Panc1 (cell line): ENCODE results near the gene NDUFAF5. TPM values are rescaled to one million over a fixed set of nuclear protein-coding genes. Genes with fewer than 3 reads are reported as not detected.

Experiments used
- ATAC-seq: fragments of 200-7000 bp; cut with Tn5 transposase; 2 replicates; pipeline ENCODE4 v1.9.1; 2020; ENCODE audit warnings: mild to moderate bottlenecking, moderate library complexity
- BruUV-seq: library from RNA; stranded (reverse); fragments of 400-500 nt; replicated peaks from 2 replicates; lab custom pipeline; 2021; lab: Mats Ljungman, UMichigan
- CTCF ChIA-PET: fragments of 300-600 bp; sonication (Branson Sonifier 250); formaldehyde crosslinking; loops from one replicate; lab custom pipeline; 2022; ENCODE audit warnings: antibody characterized with exemption; lab: Charles Lee
- POLR2A ChIA-PET: fragments of 300-600 bp; sonication (Branson Sonifier 250); formaldehyde crosslinking; loops from one replicate; lab custom pipeline; 2022; ENCODE audit warnings: antibody characterized with exemption; lab: Charles Lee
- DNase-seq: peaks from one replicate; pipeline ENCODE4 v3.0.0-alpha.2; 2010; ENCODE audit warnings: low read depth, low spot score
- H3K27ac ChIP-seq: 2 replicates; pipeline ENCODE4 v1.5.1; 2011; ENCODE audit warnings: mild to moderate bottlenecking, low read length, inconsistent platforms
- H3K27me3 ChIP-seq: fragments of 200-500 bp; sonication (Bioruptor generic); 2 replicates; pipeline ENCODE4 v1.6.0; 2014; ENCODE audit warnings: low read length, inconsistent platforms; ENCODE audit not compliant: control insufficient read depth, insufficient read depth
- H3K36me3 ChIP-seq: fragments of 200-500 bp; sonication (Bioruptor generic); 2 replicates; pipeline ENCODE4 v1.5.1; 2014; ENCODE audit warnings: inconsistent platforms, mild to moderate bottlenecking, low read length, moderate library complexity; ENCODE audit not compliant: control insufficient read depth, insufficient read depth
- H3K4me1 ChIP-seq: 2 replicates; pipeline ENCODE4 v1.5.1; 2011; ENCODE audit warnings: inconsistent platforms, mild to moderate bottlenecking, low read length, moderate library complexity; ENCODE audit not compliant: control insufficient read depth, insufficient read depth
- H3K4me3 ChIP-seq, 2 experiments: 2 replicates each; pipeline ENCODE4 v1.5.1; 2011 to 2012; ENCODE audit warnings: low read depth in 2 of 2, low read length in 2 of 2, mild to moderate bottlenecking in 2 of 2, inconsistent platforms in 1 of 2, moderate library complexity in 1 of 2
- H3K9me3 ChIP-seq: fragments of 200-500 bp; sonication (Bioruptor generic); 2 replicates; pipeline ENCODE4 v1.5.1; 2014; ENCODE audit warnings: low read depth, mild to moderate bottlenecking, inconsistent platforms, low read length, moderate library complexity; ENCODE audit not compliant: control insufficient read depth, insufficient read depth
- POLR2AphosphoS5 ChIP-seq: IDR thresholded peaks from 2 replicates; pipeline ENCODE4 v1.6.1; 2012; ENCODE audit warnings: mild to moderate bottlenecking, low read depth, low read length, moderate library complexity
- SIN3A ChIP-seq: IDR thresholded peaks from 2 replicates; pipeline ENCODE4 v1.6.1; 2012; ENCODE audit warnings: low read depth, mild to moderate bottlenecking, low read length, moderate library complexity, borderline replicate concordance; ENCODE audit not compliant: insufficient read depth
- TCF7L2 ChIP-seq: IDR thresholded peaks from 2 replicates; pipeline ENCODE4 v1.6.1; 2011; ENCODE audit warnings: mild to moderate bottlenecking, low read depth, low read length, inconsistent platforms
- in situ Hi-C: cut with HindIII; loops from 2 replicates; pipeline ENCODE4 v1.10.0; 2016; ENCODE audit warnings: low sequenced_read_pairs, low pct_unique_long_range_greater_than_20kb
- intact Hi-C: fragments of 100-400 bp; cut with micrococcal nuclease; formaldehyde crosslinking; loops from one replicate; pipeline ENCODE4 v1.10.0; 2022; ENCODE audit not compliant: unreplicated experiment
- total RNA-seq: library from RNA; stranded (reverse); gene quantifications from one replicate; pipeline ENCODE4 v1.2.1, GENCODE V29; 2021; ENCODE audit not compliant: unreplicated experiment
- TF ChIP-seq, protein P1 (sequence below), 2 experiments: IDR thresholded peaks; 2 replicates each; pipeline ENCODE4 v1.6.1; 2011 to 2012; ENCODE audit warnings: low read depth in 2 of 2, control low read depth in 1 of 2, low read length in 1 of 2, mild to moderate bottlenecking in 1 of 2, moderate library complexity in 1 of 2; ENCODE audit not compliant: insufficient read depth in 1 of 2
- TF ChIP-seq, protein P2 (sequence below): fragments of 450-650 bp; IDR thresholded peaks from 2 replicates; pipeline ENCODE4 v1.5.1; 2017; ENCODE audit warnings: mild to moderate bottlenecking

The NDUFAF5 gene
- total RNA-seq, 1 experiment from 2014 or later = 23.0 TPM

- Histone ChIP-seq H3K36me3 (no peaks in the 10 kb centered on the region), H3K9me3 (no peaks in the 10 kb centered on the region), H3K27ac (no peak overlapping the region), H3K4me3 (no peak overlapping the region), H3K27me3 (peaks cover 5% of the 10 kb centered on the region; the same call in 1 of the 2 replicates), H3K4me1 (no peaks in the 10 kb centered on the region)
- DNase-seq = no peak
- in situ Hi-C loops (no loop called here), intact Hi-C loops (no loop called here)
- CTCF ChIA-PET = no interaction called here
- BruUV-seq = no TSS peak
- TF ChIP-seq, protein P1, sequence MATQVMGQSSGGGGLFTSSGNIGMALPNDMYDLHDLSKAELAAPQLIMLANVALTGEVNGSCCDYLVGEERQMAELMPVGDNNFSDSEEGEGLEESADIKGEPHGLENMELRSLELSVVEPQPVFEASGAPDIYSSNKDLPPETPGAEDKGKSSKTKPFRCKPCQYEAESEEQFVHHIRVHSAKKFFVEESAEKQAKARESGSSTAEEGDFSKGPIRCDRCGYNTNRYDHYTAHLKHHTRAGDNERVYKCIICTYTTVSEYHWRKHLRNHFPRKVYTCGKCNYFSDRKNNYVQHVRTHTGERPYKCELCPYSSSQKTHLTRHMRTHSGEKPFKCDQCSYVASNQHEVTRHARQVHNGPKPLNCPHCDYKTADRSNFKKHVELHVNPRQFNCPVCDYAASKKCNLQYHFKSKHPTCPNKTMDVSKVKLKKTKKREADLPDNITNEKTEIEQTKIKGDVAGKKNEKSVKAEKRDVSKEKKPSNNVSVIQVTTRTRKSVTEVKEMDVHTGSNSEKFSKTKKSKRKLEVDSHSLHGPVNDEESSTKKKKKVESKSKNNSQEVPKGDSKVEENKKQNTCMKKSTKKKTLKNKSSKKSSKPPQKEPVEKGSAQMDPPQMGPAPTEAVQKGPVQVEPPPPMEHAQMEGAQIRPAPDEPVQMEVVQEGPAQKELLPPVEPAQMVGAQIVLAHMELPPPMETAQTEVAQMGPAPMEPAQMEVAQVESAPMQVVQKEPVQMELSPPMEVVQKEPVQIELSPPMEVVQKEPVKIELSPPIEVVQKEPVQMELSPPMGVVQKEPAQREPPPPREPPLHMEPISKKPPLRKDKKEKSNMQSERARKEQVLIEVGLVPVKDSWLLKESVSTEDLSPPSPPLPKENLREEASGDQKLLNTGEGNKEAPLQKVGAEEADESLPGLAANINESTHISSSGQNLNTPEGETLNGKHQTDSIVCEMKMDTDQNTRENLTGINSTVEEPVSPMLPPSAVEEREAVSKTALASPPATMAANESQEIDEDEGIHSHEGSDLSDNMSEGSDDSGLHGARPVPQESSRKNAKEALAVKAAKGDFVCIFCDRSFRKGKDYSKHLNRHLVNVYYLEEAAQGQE (IDR thresholded peaks at IDR 0.05; ENCODE audit: insufficient read depth in 1 of 2, low read depth in 2 of 2, low read length in 1 of 2) = no peak
- no peak for TF ChIP-seq TCF7L2
- TF ChIP-seq POLR2AphosphoS5 = no peak
- TF ChIP-seq SIN3A = no peak
- TF ChIP-seq, protein P2, sequence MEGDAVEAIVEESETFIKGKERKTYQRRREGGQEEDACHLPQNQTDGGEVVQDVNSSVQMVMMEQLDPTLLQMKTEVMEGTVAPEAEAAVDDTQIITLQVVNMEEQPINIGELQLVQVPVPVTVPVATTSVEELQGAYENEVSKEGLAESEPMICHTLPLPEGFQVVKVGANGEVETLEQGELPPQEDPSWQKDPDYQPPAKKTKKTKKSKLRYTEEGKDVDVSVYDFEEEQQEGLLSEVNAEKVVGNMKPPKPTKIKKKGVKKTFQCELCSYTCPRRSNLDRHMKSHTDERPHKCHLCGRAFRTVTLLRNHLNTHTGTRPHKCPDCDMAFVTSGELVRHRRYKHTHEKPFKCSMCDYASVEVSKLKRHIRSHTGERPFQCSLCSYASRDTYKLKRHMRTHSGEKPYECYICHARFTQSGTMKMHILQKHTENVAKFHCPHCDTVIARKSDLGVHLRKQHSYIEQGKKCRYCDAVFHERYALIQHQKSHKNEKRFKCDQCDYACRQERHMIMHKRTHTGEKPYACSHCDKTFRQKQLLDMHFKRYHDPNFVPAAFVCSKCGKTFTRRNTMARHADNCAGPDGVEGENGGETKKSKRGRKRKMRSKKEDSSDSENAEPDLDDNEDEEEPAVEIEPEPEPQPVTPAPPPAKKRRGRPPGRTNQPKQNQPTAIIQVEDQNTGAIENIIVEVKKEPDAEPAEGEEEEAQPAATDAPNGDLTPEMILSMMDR = no peak
- ATAC-seq = no peak
- POLR2A ChIA-PET = no interaction called here
These were observed 77.4 kb downstream of the NDUFAF5 start for GRCh38 chr20:13862245-13862644.

GRCh38 chr20:13863244-13863643 lies 78.4 kb downstream of the NDUFAF5 start:
- DNase-seq (no peak), ATAC-seq (no peak)
- no peaks in the 10 kb centered on the region for H3K9me3 ChIP-seq
- H3K27me3 ChIP-seq = peaks cover 5% of the 10 kb centered on the region; the same call in 1 of the 2 replicates
- POLR2A ChIA-PET = no interaction called here
- in situ Hi-C loops = no loop called here
- no peaks in the 10 kb centered on the region for H3K4me1 ChIP-seq
- H3K4me3 ChIP-seq = no peak overlapping the region
- CTCF ChIA-PET = no interaction called here
- no peak for TF ChIP-seq POLR2AphosphoS5
- no peak for TF ChIP-seq TCF7L2
- TF ChIP-seq, protein P2 = no peak
- TF ChIP-seq, protein P1 (IDR thresholded peaks at IDR 0.05; ENCODE audit: insufficient read depth in 1 of 2, low read depth in 2 of 2, low read length in 1 of 2) = no peak
- H3K36me3 ChIP-seq = no peaks in the 10 kb centered on the region
- no TSS peak for BruUV-seq
- intact Hi-C loops = no loop called here
- no peak overlapping the region for H3K27ac ChIP-seq
